SU-DHL-6 (cell line): ENCODE results near the gene CHST13.

Experiments
- EZH2phosphoT487 ChIP-seq: fragments of 200-600 bp; sonication (generic), shearing (Covaris generic); conservative IDR thresholded peaks from 2 replicates; pipeline ENCODE4 v1.6.1; 2018; ENCODE audit warnings: mild to moderate bottlenecking, antibody characterized with exemption, low read length, moderate library complexity, mixed read lengths
- TF ChIP-seq, protein P1 (sequence below): fragments of 200-600 bp; sonication (generic); IDR thresholded peaks from one replicate; pipeline ENCODE4 v1.5.1; 2017; ENCODE audit warnings: antibody characterized with exemption, mild to moderate bottlenecking, low read length, moderate library complexity; ENCODE audit not compliant: insufficient read depth, poor library complexity, severe bottlenecking

- TF ChIP-seq, protein P1, sequence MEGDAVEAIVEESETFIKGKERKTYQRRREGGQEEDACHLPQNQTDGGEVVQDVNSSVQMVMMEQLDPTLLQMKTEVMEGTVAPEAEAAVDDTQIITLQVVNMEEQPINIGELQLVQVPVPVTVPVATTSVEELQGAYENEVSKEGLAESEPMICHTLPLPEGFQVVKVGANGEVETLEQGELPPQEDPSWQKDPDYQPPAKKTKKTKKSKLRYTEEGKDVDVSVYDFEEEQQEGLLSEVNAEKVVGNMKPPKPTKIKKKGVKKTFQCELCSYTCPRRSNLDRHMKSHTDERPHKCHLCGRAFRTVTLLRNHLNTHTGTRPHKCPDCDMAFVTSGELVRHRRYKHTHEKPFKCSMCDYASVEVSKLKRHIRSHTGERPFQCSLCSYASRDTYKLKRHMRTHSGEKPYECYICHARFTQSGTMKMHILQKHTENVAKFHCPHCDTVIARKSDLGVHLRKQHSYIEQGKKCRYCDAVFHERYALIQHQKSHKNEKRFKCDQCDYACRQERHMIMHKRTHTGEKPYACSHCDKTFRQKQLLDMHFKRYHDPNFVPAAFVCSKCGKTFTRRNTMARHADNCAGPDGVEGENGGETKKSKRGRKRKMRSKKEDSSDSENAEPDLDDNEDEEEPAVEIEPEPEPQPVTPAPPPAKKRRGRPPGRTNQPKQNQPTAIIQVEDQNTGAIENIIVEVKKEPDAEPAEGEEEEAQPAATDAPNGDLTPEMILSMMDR, result no peak
- no peak for TF ChIP-seq EZH2phosphoT487
Observed at GRCh38 chr3:126537116-126537729, 13.3 kb downstream of the CHST13 start.
